CD4-positive, alpha-beta T cell (primary cell): ENCODE measurements around the gene SDC4. TPM values are rescaled to one million over a fixed set of nuclear protein-coding genes. Genes with fewer than 3 reads are reported as not detected.

Experiments used
- ATAC-seq: fragments of 200-7000 bp; cut with Tn5 transposase; one replicate; pipeline ENCODE4 v1.10.0; 2022; ENCODE audit warnings: mild to moderate bottlenecking; ENCODE audit not compliant: poor library complexity
- CTCF ChIA-PET: fragments of 350-600 bp; sonication (Branson Sonifier 250); formaldehyde crosslinking; loops from one replicate; lab custom pipeline; 2021; ENCODE audit warnings: antibody characterized with exemption, inconsistent platforms; lab: Charles Lee
- POLR2A ChIA-PET: fragments of 350-600 bp; sonication (Branson Sonifier 250); formaldehyde crosslinking; loops from one replicate; lab custom pipeline; 2021; ENCODE audit warnings: antibody characterized with exemption, inconsistent platforms; lab: Charles Lee
- DNase-seq, 14 experiments: peaks; one replicate each; pipeline ENCODE4 v3.0.0-alpha.2; 2013 to 2020; ENCODE audit warnings: mixed read lengths in 2 of 14
- H3K27ac ChIP-seq, 2 donors: one replicate each; pipeline versions ENCODE4 v1.5.1 to v1.7.0; 2013; ENCODE audit warnings: low read length in 2 of 2, low read depth in 1 of 2, mild to moderate bottlenecking in 1 of 2
- H3K27me3 ChIP-seq, 2 experiments: 1 replicate in 1 of 2; 2 replicates in 1 of 2; pipeline versions ENCODE4 v1.6.1 to v1.7.0; 2013; ENCODE audit warnings: low read length in 2 of 2, control low read depth in 1 of 2, mild to moderate bottlenecking in 1 of 2, moderate library complexity in 1 of 2; ENCODE audit not compliant: insufficient read depth in 2 of 2, control insufficient read depth in 1 of 2
- H3K36me3 ChIP-seq: one replicate; pipeline ENCODE4 v1.6.1; 2013; ENCODE audit warnings: low read length, control low read depth; ENCODE audit not compliant: insufficient read depth
- H3K4me1 ChIP-seq: one replicate; pipeline ENCODE4 v1.6.1; 2013; ENCODE audit warnings: low read length, control low read depth; ENCODE audit not compliant: insufficient read depth
- H3K4me3 ChIP-seq: one replicate; pipeline ENCODE4 v1.5.1; 2013; ENCODE audit warnings: mild to moderate bottlenecking, low read length, moderate library complexity
- H3K9me3 ChIP-seq, 2 experiments: 1 replicate in 1 of 2; 2 replicates in 1 of 2; pipeline versions ENCODE4 v1.6.1 to v1.7.0; 2013; ENCODE audit warnings: low read length in 2 of 2, mild to moderate bottlenecking in 2 of 2, control low read depth in 1 of 2, moderate library complexity in 1 of 2; ENCODE audit not compliant: control insufficient read depth in 1 of 2, insufficient read depth in 1 of 2
- H3K27ac Mint-ChIP-seq: one replicate; pipeline ENCODE4 v1.8.0; 2020; ENCODE audit warnings: mixed read lengths
- H3K27me3 Mint-ChIP-seq: one replicate; pipeline ENCODE4 v1.8.0; 2021; ENCODE audit warnings: mixed read lengths
- H3K36me3 Mint-ChIP-seq: one replicate; pipeline ENCODE4 v1.8.0; 2021; ENCODE audit warnings: low read depth, mixed read lengths
- H3K4me1 Mint-ChIP-seq: one replicate; pipeline ENCODE4 v1.8.0; 2021; ENCODE audit warnings: low read depth, mixed read lengths
- H3K4me3 Mint-ChIP-seq: one replicate; pipeline ENCODE4 v1.8.0; 2020; ENCODE audit warnings: mild to moderate bottlenecking, mixed read lengths
- H3K9me3 Mint-ChIP-seq: one replicate; pipeline ENCODE4 v1.8.0; 2020; ENCODE audit warnings: mixed read lengths
- intact Hi-C, 2 experiments: fragments of 100-400 bp; cut with DNase I in 1 of 2; cut with micrococcal nuclease in 1 of 2; formaldehyde crosslinking; loops; one replicate each; pipeline versions ENCODE4 v1.15.1 to v1.9.0; 2023 to 2025; cut with DNase I, micrococcal nuclease
- total RNA-seq, 174 experiments: library from RNA in 2 of 174; stranded (reverse) in 2 of 174; gene quantifications; one replicate each; pipeline ENCODE4 v1.2.3 and lab custom pipeline; 2021 to 2026
- TF ChIP-seq, protein P1 (sequence below): fragments of 200-600 bp; IDR thresholded peaks from one replicate; pipeline ENCODE4 v1.8.0; 2022; ENCODE audit warnings: antibody characterized with exemption, mild to moderate bottlenecking

SDC4 gene
- total RNA-seq, 2 experiments from 2014 or later: 1.0 to 1.1 TPM

DNA sequence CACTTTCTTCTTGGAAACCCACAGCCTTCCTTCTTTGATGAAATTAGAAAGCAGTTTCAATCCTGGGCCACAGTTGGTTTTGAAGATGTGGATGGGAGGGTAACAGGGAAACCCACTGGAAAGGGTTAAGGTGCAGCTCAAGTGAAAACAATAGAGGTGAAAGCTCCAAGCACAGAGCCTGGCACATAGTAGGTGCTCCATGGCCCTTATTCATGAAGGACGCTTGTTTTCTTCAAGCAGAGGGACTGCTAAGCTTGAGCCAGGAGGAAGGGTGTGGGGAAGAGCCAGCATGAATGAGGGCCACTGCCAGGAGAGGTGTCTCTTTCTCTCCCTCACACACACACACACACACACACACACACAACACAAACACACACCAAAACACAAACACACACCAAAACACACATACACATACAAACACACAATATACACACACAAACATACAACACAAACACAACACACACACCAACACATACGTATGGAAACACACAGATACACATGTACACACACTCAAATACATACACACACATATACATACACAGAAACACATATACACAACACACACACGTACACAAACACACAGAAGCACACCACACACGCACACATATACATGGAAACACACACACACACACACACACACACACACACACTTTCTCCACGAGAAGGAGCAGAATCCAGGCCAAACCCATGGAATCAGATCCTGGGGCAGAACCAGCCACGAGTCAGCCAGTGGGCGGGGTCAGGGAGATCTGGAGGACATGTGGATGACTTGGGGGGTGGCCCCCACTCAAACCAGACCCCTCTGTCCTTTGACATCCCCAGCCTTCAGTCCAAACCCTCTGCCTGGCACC lies 65.3 kb downstream of the SDC4 start:
- DNase-seq (no peak), ATAC-seq (no peak)
- H3K4me3 Mint-ChIP-seq: no peak overlapping the region
- H3K27ac Mint-ChIP-seq: no peak overlapping the region
- intact Hi-C loops: no loop called here
- Histone ChIP-seq H3K4me1 (no peaks in the 10 kb centered on the region), H3K27me3 (peaks cover 0 to 12% of the 10 kb centered on the region in 2 experiments), H3K9me3 (no peaks in the 10 kb centered on the region), H3K27ac (no peak overlapping the region), H3K4me3 (no peak overlapping the region), H3K36me3 (no peaks in the 10 kb centered on the region)
- POLR2A ChIA-PET: no interaction called here
- CTCF ChIA-PET: interaction anchor here (1.3 kb wide), 1 partner anchor 11 kb away, joined by 4 read pairs; no protein-coding TSS in a partner anchor
- TF ChIP-seq, protein P1, sequence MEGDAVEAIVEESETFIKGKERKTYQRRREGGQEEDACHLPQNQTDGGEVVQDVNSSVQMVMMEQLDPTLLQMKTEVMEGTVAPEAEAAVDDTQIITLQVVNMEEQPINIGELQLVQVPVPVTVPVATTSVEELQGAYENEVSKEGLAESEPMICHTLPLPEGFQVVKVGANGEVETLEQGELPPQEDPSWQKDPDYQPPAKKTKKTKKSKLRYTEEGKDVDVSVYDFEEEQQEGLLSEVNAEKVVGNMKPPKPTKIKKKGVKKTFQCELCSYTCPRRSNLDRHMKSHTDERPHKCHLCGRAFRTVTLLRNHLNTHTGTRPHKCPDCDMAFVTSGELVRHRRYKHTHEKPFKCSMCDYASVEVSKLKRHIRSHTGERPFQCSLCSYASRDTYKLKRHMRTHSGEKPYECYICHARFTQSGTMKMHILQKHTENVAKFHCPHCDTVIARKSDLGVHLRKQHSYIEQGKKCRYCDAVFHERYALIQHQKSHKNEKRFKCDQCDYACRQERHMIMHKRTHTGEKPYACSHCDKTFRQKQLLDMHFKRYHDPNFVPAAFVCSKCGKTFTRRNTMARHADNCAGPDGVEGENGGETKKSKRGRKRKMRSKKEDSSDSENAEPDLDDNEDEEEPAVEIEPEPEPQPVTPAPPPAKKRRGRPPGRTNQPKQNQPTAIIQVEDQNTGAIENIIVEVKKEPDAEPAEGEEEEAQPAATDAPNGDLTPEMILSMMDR: no peak
- H3K36me3 Mint-ChIP-seq: no peaks in the 10 kb centered on the region
- peaks cover 46% of the 10 kb centered on the region for H3K27me3 Mint-ChIP-seq
- H3K9me3 Mint-ChIP-seq: no peaks in the 10 kb centered on the region
- H3K4me1 Mint-ChIP-seq: no peaks in the 10 kb centered on the region

DNA sequence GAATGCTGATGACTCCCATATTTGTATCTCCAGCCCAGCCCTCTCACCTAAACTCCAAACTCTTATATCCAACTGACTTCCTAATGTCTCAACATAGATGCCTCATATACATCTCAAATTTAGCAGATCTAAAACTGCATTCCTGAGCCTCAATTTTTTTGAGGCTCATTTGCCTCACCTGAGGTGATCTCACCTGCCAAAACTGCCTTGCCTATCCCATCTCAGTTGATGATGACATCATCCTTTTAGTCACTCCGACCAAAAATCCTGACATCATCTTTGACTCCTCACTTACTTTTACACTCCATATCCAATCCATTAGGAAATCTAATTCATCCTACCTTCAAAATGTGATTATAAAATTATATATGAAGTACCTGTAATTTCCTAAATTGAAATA lies 68.2 kb downstream of the SDC4 start:
- intact Hi-C loops: no loop called here

DNA sequence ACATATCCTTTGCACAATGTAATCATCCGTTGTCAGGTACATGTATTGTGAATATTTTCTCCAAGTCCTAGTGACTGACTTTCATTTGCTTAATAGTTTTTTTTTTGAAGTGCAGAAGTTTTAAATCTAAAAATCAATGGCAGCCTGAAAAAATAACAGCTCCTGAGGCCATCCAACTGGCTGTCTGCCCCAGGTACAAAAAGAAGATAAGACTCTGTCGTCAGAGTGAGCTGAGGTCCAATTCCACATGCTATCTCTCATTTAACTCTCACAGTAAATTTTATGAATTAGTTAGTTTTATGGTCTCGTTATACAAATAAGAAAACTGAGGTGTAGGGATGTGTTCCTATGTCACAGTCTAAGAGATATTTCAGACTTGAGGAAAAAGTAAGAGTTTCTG lies 72.9 kb downstream of the SDC4 start:
- H3K27me3 Mint-ChIP-seq: peaks cover 71% of the 10 kb centered on the region

More for the DNA sequence above, 68.2 kb downstream of the SDC4 start:
- TF ChIP-seq, protein P1: no peak
- Histone ChIP-seq H3K27ac (no peak overlapping the region), H3K9me3 (no peaks in the 10 kb centered on the region), H3K4me1 (no peaks in the 10 kb centered on the region), H3K4me3 (no peak overlapping the region), H3K36me3 (no peaks in the 10 kb centered on the region), H3K27me3 (peaks cover 17 to 21% of the 10 kb centered on the region in 2 experiments)
- H3K27me3 Mint-ChIP-seq: peaks cover 56% of the 10 kb centered on the region
- H3K4me1 Mint-ChIP-seq: no peaks in the 10 kb centered on the region
- no peaks in the 10 kb centered on the region for H3K36me3 Mint-ChIP-seq
- ChIA-PET CTCF (no interaction called here), POLR2A (no interaction called here)
- no peak overlapping the region for H3K27ac Mint-ChIP-seq
- ATAC-seq (no peak), DNase-seq (no peak)
- H3K9me3 Mint-ChIP-seq: no peaks in the 10 kb centered on the region
- H3K4me3 Mint-ChIP-seq: no peak overlapping the region

More for the DNA sequence above, 72.9 kb downstream of the SDC4 start:
- Mint-ChIP-seq H3K4me3 (no peak overlapping the region), H3K27ac (no peak overlapping the region), H3K4me1 (no peaks in the 10 kb centered on the region), H3K36me3 (no peaks in the 10 kb centered on the region), H3K9me3 (no peaks in the 10 kb centered on the region)
- TF ChIP-seq, protein P1: no peak
- ATAC-seq (no peak), DNase-seq (no peak)
- peaks cover 13 to 24% of the 10 kb centered on the region in 2 experiments for H3K27me3 ChIP-seq
- CTCF ChIA-PET: no interaction called here
- H3K27ac ChIP-seq: no peak overlapping the region
- POLR2A ChIA-PET: no interaction called here
- no peaks in the 10 kb centered on the region for H3K4me1 ChIP-seq
- H3K36me3 ChIP-seq: no peaks in the 10 kb centered on the region
- H3K4me3 ChIP-seq: no peak overlapping the region
- intact Hi-C loops: no loop called here
- H3K9me3 ChIP-seq: no peaks in the 10 kb centered on the region

Other genes with a start within 250 kb of the SDC4 start
- gene KCNS1, start 247.3 kb downstream of the SDC4 start, total RNA-seq: not detected
- not detected for gene WFDC5, start 233.2 kb downstream of the SDC4 start, total RNA-seq
- not detected for gene WFDC12, start 224.0 kb downstream of the SDC4 start, total RNA-seq
- not detected for gene PI3, start 173.5 kb downstream of the SDC4 start, total RNA-seq
- gene SEMG1, start 141.4 kb downstream of the SDC4 start, total RNA-seq: not detected
- gene SEMG2, start 127.1 kb downstream of the SDC4 start, total RNA-seq: not detected
- gene SLPI, start 93.9 kb downstream of the SDC4 start, total RNA-seq: not detected
- not detected for gene RBPJL, start 41.6 kb downstream of the SDC4 start, total RNA-seq
- not detected for gene MATN4, start 40.1 kb downstream of the SDC4 start, total RNA-seq
- 100 to 1,000 TPM in 1 of 2 experiments, 10 to 100 TPM in 1; 94.8 to 107 TPM for gene SYS1, start 14.7 kb upstream of the SDC4 start, total RNA-seq
- under 1 TPM in 1 of 2 experiments, not detected in 1; 0.36 TPM for gene TP53TG5, start 29.9 kb upstream of the SDC4 start, total RNA-seq
- 10 to 100 TPM; 13.2 to 15.7 TPM for gene DBNDD2, start 59.9 kb upstream of the SDC4 start, total RNA-seq
- gene PIGT, start 67.7 kb upstream of the SDC4 start, total RNA-seq: 100 to 1,000 TPM; 157 to 163 TPM
- not detected for gene WFDC2, start 121.3 kb upstream of the SDC4 start, total RNA-seq
- not detected for gene SPINT3, start 167.2 kb upstream of the SDC4 start, total RNA-seq
- not detected for gene WFDC6, start 191.1 kb upstream of the SDC4 start, total RNA-seq
- gene EPPIN, start 199.0 kb upstream of the SDC4 start, total RNA-seq: not detected
- not detected for gene WFDC8, start 230.9 kb upstream of the SDC4 start, total RNA-seq